ENCODE results near the gene ITLN2.
"Not testable (repeated sequence)": the region's sequence is repeated elsewhere in the genome, so short reads cannot be mapped to it uniquely, and the experiment has no call there.

Gene ITLN2

GRCh38 chr1:160905617-160905989, 49.0 kb downstream of the ITLN2 start:
- H3K4me3 ChIP-seq (ENCODE audit: low read depth, low read length) = no peak overlapping the region
- no peak for DNase-seq (ENCODE audit: low read depth)
- TF ChIP-seq POLR2A (IDR thresholded peaks at IDR 0.05; ENCODE audit: extremely low read depth, insufficient read length) (no peak), MAX (IDR thresholded peaks at IDR 0.05; ENCODE audit: low read depth, low read length) (no peak), MYC (IDR thresholded peaks at IDR 0.05; ENCODE audit: low read depth, low read length) (no peak)
- TF ChIP-seq, protein P1, sequence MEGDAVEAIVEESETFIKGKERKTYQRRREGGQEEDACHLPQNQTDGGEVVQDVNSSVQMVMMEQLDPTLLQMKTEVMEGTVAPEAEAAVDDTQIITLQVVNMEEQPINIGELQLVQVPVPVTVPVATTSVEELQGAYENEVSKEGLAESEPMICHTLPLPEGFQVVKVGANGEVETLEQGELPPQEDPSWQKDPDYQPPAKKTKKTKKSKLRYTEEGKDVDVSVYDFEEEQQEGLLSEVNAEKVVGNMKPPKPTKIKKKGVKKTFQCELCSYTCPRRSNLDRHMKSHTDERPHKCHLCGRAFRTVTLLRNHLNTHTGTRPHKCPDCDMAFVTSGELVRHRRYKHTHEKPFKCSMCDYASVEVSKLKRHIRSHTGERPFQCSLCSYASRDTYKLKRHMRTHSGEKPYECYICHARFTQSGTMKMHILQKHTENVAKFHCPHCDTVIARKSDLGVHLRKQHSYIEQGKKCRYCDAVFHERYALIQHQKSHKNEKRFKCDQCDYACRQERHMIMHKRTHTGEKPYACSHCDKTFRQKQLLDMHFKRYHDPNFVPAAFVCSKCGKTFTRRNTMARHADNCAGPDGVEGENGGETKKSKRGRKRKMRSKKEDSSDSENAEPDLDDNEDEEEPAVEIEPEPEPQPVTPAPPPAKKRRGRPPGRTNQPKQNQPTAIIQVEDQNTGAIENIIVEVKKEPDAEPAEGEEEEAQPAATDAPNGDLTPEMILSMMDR (IDR thresholded peaks at IDR 0.05; ENCODE audit: low read depth, low read length) = no peak

- no peak overlapping the region for H3K4me3 ChIP-seq (ENCODE audit: low read depth, low read length)
- DNase-seq (ENCODE audit: low read depth) = no peak
- TF ChIP-seq POLR2A (IDR thresholded peaks at IDR 0.05; ENCODE audit: extremely low read depth, insufficient read length) = no peak
- TF ChIP-seq MYC (IDR thresholded peaks at IDR 0.05; ENCODE audit: low read depth, low read length) = no peak
- TF ChIP-seq MAX (IDR thresholded peaks at IDR 0.05; ENCODE audit: low read depth, low read length) = no peak
- TF ChIP-seq, protein P1 (IDR thresholded peaks at IDR 0.05; ENCODE audit: low read depth, low read length) = no peak
Measured at GRCh38 chr1:160904783-160905616, 49.6 kb downstream of the ITLN2 start.

DNA sequence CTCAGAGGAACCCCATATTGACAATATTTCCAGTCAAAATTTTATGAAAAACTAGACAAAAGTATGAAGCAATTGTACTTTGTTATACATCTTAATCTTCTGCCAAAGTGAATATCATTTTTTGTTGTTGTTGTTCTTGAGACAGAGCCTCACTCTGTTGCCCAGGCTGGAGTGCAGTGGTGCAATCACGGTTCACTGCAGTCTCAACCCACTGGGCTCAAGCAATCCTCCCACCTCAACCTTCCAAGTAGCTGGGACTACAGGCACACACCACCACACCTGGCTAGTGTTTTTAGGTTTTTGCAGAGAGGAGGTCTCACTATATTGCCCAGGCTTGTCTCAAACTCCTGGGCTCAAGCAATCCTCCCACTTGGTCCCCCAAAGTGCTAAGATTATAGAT, 52.4 kb downstream of the ITLN2 start:
- DNase-seq (ENCODE audit: low read depth); H3K4me3 ChIP-seq (ENCODE audit: low read depth, low read length): not testable (repeated sequence)

- H3K4me3 ChIP-seq (ENCODE audit: low read depth, low read length) = no peak overlapping the region
- DNase-seq (ENCODE audit: low read depth) = no peak
- no peak for TF ChIP-seq MYC (IDR thresholded peaks at IDR 0.05; ENCODE audit: low read depth, low read length)
Measured at GRCh38 chr1:160901768-160902167, 52.8 kb downstream of the ITLN2 start.

GRCh38 chr1:160900683-160901082, 53.9 kb downstream of the ITLN2 start:
- not testable (repeated sequence) for H3K4me3 ChIP-seq (ENCODE audit: low read depth, low read length); DNase-seq (ENCODE audit: low read depth)

All from NB4 (cell line).